ENCODE measurements around the gene PKNOX2. TPM values are rescaled to one million over a fixed set of nuclear protein-coding genes. Genes with fewer than 3 reads are reported as not detected.

Gene PKNOX2
- total RNA-seq, 1 donor from 2014 or later = 21.5 TPM

DNA sequence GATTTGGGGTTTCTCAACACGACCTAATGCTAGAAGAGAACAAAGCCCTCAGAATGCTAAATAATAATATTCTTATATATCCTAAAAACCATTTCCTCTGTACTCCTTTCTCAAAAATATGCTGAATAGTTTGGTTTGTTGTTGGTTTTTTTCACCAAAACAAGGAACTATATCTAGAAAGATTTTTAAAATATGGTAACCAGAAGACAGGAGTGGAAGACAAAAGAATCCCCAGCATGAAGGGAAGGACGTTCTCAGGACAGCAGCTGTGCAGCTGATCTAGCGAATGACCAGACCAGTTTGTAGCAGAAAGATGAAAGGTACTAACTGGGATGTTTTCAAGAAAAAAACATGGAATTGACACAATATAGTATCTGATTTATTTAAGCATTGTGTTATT is 312.2 kb downstream of the PKNOX2 start:
- peaks cover 3% of the 10 kb centered on the region for H3K36me3 Mint-ChIP-seq (ENCODE audit: low read depth)
- no peak for TF ChIP-seq CTCF (conservative IDR thresholded peaks at IDR 0.05)
- H3K4me3 Mint-ChIP-seq = no peak overlapping the region
- H3K27me3 Mint-ChIP-seq (ENCODE audit: low read depth) = no peaks in the 10 kb centered on the region
- H3K9me3 Mint-ChIP-seq = no peaks in the 10 kb centered on the region
- H3K4me1 Mint-ChIP-seq = peaks cover 9% of the 10 kb centered on the region
- DNase-seq (ENCODE audit: low read depth, low spot score) = no peak
- H3K27ac Mint-ChIP-seq (ENCODE audit: unreplicated experiment) = no peak overlapping the region

DNA sequence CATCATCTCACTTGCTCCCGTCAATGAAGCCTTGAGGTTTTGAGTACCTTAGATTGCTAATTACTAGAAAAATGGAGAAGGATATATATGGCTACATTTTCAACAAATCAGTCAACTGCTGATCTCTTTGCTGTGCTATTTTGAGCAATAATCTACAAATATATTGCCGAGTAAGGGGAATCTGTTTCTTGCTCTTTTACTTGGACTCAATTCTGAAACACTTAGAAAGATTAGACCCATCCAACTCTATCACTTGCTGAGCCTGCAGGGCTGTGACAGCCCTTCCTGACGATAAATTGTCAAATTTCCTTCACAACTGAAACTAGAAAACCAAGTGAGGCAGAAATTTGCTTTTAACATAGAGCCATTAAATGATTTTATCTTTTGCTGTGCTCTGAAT is 314.6 kb downstream of the PKNOX2 start:
- Mint-ChIP-seq H3K27me3 (ENCODE audit: low read depth) (no peaks in the 10 kb centered on the region), H3K4me3 (no peak overlapping the region), H3K4me1 (peaks cover 32% of the 10 kb centered on the region), H3K9me3 (no peaks in the 10 kb centered on the region), H3K36me3 (ENCODE audit: low read depth) (peaks cover 3% of the 10 kb centered on the region), H3K27ac (ENCODE audit: unreplicated experiment) (no peak overlapping the region)
- no peak for TF ChIP-seq CTCF (conservative IDR thresholded peaks at IDR 0.05)
- DNase-seq (ENCODE audit: low read depth, low spot score) = no peak

DNA sequence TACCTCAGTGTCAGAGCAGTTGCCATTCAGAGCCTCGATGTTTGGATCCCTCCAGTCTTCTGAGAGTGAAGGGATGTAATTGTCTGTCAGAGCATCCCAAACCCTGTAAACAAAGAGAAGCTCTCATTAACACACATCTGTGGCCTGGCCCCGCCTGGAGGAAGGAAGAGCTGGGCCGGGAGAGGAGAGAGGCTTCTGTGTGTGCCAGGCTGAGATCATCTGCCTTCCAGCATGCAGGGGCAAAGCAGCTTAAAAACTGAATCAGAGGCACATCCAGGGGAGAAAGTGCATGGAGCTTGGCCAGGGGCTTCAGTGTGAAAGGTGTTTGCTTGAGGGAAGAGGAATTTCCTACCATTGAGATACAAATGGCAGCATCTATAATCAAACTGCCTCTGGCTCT is 317.0 kb downstream of the PKNOX2 start:
- Mint-ChIP-seq H3K36me3 (ENCODE audit: low read depth) (no peaks in the 10 kb centered on the region), H3K9me3 (no peaks in the 10 kb centered on the region), H3K27ac (ENCODE audit: unreplicated experiment) (peak overlapping the region; percentile 87), H3K4me3 (peak overlapping the region; percentile 31), H3K27me3 (ENCODE audit: low read depth) (no peaks in the 10 kb centered on the region), H3K4me1 (peaks cover 32% of the 10 kb centered on the region)
- DNase-seq (ENCODE audit: low read depth, low spot score) = peak; percentile 30
- TF ChIP-seq CTCF (conservative IDR thresholded peaks at IDR 0.05) = no peak

Other genes starting within 250 kb of the PKNOX2 start
- gene HEPN1, start 245.5 kb upstream of the PKNOX2 start, total RNA-seq = not detected in 2 replicates
- gene HEPACAM, start 228.7 kb upstream of the PKNOX2 start, total RNA-seq = 0.11 TPM in 1 of 2 replicates, not detected in the other
- gene CCDC15, start 210.5 kb upstream of the PKNOX2 start, total RNA-seq = 6.1 and 7.1 TPM in 2 replicates
- gene SLC37A2, start 101.4 kb upstream of the PKNOX2 start, total RNA-seq = 0.98 and 1.2 TPM in 2 replicates
- gene TMEM218, start 53.1 kb upstream of the PKNOX2 start, total RNA-seq = 30.4 and 34.6 TPM in 2 replicates